Non-pigmented ciliary epithelial cell (primary cell): ENCODE results near the gene DDX10.

Experiments
- DNase-seq: peaks from one replicate; pipeline ENCODE4 v3.0.0-alpha.2; 2010; ENCODE audit warnings: low read depth

DDX10 gene

GRCh38 chr11:108909041-108909440 is 244.2 kb downstream of the DDX10 start:
- DNase-seq: no peak

- no peak for DNase-seq
Measured at GRCh38 chr11:108909921-108910320, 245.1 kb downstream of the DDX10 start.

GRCh38 chr11:108912581-108912980 is 247.7 kb downstream of the DDX10 start:
- DNase-seq: no peak

- no peak for DNase-seq
Measured at GRCh38 chr11:108913204-108913603, 248.3 kb downstream of the DDX10 start.

- DNase-seq: no peak
Measured at GRCh38 chr11:108914211-108914610, 249.3 kb downstream of the DDX10 start.

- DNase-seq: no peak
Measured at GRCh38 chr11:108914981-108915380, 250.1 kb downstream of the DDX10 start.

- no peak for DNase-seq
Measured at GRCh38 chr11:108915666-108916065, 250.8 kb downstream of the DDX10 start.

GRCh38 chr11:108916290-108916689 is 251.4 kb downstream of the DDX10 start:
- DNase-seq: no peak

GRCh38 chr11:108916935-108917334 is 252.1 kb downstream of the DDX10 start:
- no peak for DNase-seq

- DNase-seq: no peak
Measured at GRCh38 chr11:108921211-108921610, 256.3 kb downstream of the DDX10 start.

- no peak for DNase-seq
Measured at GRCh38 chr11:108922241-108922640, 257.4 kb downstream of the DDX10 start.

- DNase-seq: no peak
Measured at GRCh38 chr11:108923413-108923812, 258.5 kb downstream of the DDX10 start.

- no peak for DNase-seq
Measured at GRCh38 chr11:108926171-108926840, 261.4 kb downstream of the DDX10 start.

GRCh38 chr11:108926841-108927577 is 262.1 kb downstream of the DDX10 start:
- DNase-seq: no peak

- DNase-seq: no peak
Measured at GRCh38 chr11:108927791-108928545, 263.1 kb downstream of the DDX10 start.

GRCh38 chr11:108929241-108929640 is 264.4 kb downstream of the DDX10 start:
- DNase-seq: peak; percentile 93

- DNase-seq: no peak
Measured at GRCh38 chr11:108931168-108931567, 266.3 kb downstream of the DDX10 start.

- peak; percentile 73 for DNase-seq
Measured at GRCh38 chr11:108933630-108934029, 268.8 kb downstream of the DDX10 start.

- DNase-seq: no peak
Measured at GRCh38 chr11:108934289-108934688, 269.4 kb downstream of the DDX10 start.

- DNase-seq: no peak
Measured at GRCh38 chr11:108934696-108935095, 269.8 kb downstream of the DDX10 start.

- no peak for DNase-seq
Measured at GRCh38 chr11:108937746-108938145, 272.9 kb downstream of the DDX10 start.

- no peak for DNase-seq
Measured at GRCh38 chr11:108938604-108939003, 273.7 kb downstream of the DDX10 start.

- no peak for DNase-seq
Measured at GRCh38 chr11:108939135-108939534, 274.3 kb downstream of the DDX10 start.
